ENCODE data around the gene CHEK2.

- TF ChIP-seq POLR2A (IDR thresholded peaks at IDR 0.05) (no peak), CTCF (IDR thresholded peaks at IDR 0.05) (no peak)
These were observed 31.8 kb upstream of the CHEK2 start for GRCh38 chr22:28773461-28773867.

All from body of pancreas (tissue), 4 donors.